Stimulated activated CD4-positive, alpha-beta T cell treated with anti-CD3 and anti-CD28 coated beads, Interleukin-15, amount 100 ng/mL, for 48 hours (primary cell): Measurements from ENCODE around the gene SMAD3.

Source experiments
- DNase-seq, 2 donors: peaks; one replicate each; pipeline ENCODE4 v3.0.0-alpha.2; 2020; ENCODE audit warnings: low read depth in 2 of 2

The SMAD3 gene

GRCh38 chr15:67096546-67097294, 31.3 kb downstream of the SMAD3 start:
- DNase-seq = no peak

- no peak for DNase-seq
These were observed 32.0 kb downstream of the SMAD3 start for GRCh38 chr15:67097424-67097823.

- DNase-seq = peak in 1 of 2 donors; percentile 40
These were observed 32.7 kb downstream of the SMAD3 start for GRCh38 chr15:67097930-67098740.

GRCh38 chr15:67098768-67099282, 33.4 kb downstream of the SMAD3 start:
- no peak for DNase-seq

- DNase-seq = no peak
These were observed 34.9 kb downstream of the SMAD3 start for GRCh38 chr15:67100124-67100791.

GRCh38 chr15:67100801-67101581, 35.6 kb downstream of the SMAD3 start:
- peak; percentile 71 to 80 for DNase-seq

- peak in 1 of 2 donors; percentile 47 for DNase-seq
These were observed 36.7 kb downstream of the SMAD3 start for GRCh38 chr15:67101911-67102598.

GRCh38 chr15:67102599-67102929, 37.2 kb downstream of the SMAD3 start:
- no peak for DNase-seq

- no peak for DNase-seq
These were observed 37.6 kb downstream of the SMAD3 start for GRCh38 chr15:67103021-67103420.

GRCh38 chr15:67103432-67103831, 38.0 kb downstream of the SMAD3 start:
- DNase-seq = no peak

- DNase-seq = no peak
These were observed 38.5 kb downstream of the SMAD3 start for GRCh38 chr15:67103869-67104268.

- DNase-seq = no peak
These were observed 39.1 kb downstream of the SMAD3 start for GRCh38 chr15:67104510-67104909.

- no peak for DNase-seq
These were observed 39.9 kb downstream of the SMAD3 start for GRCh38 chr15:67105065-67105951.

- no peak for DNase-seq
These were observed 40.8 kb downstream of the SMAD3 start for GRCh38 chr15:67105991-67106763.

GRCh38 chr15:67106764-67107013, 41.3 kb downstream of the SMAD3 start:
- no peak for DNase-seq

GRCh38 chr15:67107014-67107812, 41.8 kb downstream of the SMAD3 start:
- no peak for DNase-seq

GRCh38 chr15:67108122-67108961, 42.9 kb downstream of the SMAD3 start:
- DNase-seq = no peak
